Measurements from ENCODE around the gene LDOC1.
"Not testable (repeated sequence)": the region's sequence is repeated elsewhere in the genome, so short reads cannot be mapped to it uniquely, and the experiment has no call there.

LDOC1 gene

DNA sequence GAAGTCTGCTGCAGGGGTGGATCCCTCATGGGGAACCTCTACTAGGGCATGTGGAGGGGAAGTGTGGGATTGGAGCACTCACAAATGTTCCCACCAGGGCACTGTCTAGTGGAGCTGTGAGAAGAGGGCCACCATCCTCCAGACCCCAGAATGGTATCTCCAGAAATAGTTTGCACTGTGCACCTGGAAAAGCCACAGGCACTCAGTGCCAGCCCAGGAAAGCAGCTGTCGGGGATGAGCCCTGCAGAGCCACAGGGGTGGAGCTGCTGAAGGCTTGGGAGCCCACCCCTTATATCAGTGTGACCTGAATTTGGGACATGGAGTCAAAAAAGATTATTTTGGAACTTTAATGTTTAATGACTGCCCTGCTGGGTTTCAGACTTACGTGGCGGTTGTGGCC, 25.0 kb upstream of the LDOC1 start:
- TF ChIP-seq PPARA (CRISPR knock-in tag; IDR thresholded peaks at IDR 0.05; ENCODE audit: borderline replicate concordance) (no peak), ZFP3 (CRISPR knock-in tag; IDR thresholded peaks at IDR 0.05) (no peak), RARB (CRISPR knock-in tag; IDR thresholded peaks at IDR 0.05) (no peak), ISL1 (CRISPR knock-in tag; IDR thresholded peaks at IDR 0.05) (no peak), OSR1 (CRISPR knock-in tag; IDR thresholded peaks at IDR 0.05) (no peak), TOX (CRISPR knock-in tag; IDR thresholded peaks at IDR 0.05; ENCODE audit: borderline replicate concordance) (no peak), GLIS3 (CRISPR knock-in tag; IDR thresholded peaks at IDR 0.05) (no peak), ESRRG (CRISPR knock-in tag; IDR thresholded peaks at IDR 0.05) (no peak), CSDC2 (CRISPR knock-in tag; IDR thresholded peaks at IDR 0.05) (no peak), ZNF70 (CRISPR knock-in tag; IDR thresholded peaks at IDR 0.05) (no peak), ZNF8 (CRISPR knock-in tag; IDR thresholded peaks at IDR 0.05) (no peak)
- TF ChIP-seq, protein P1, sequence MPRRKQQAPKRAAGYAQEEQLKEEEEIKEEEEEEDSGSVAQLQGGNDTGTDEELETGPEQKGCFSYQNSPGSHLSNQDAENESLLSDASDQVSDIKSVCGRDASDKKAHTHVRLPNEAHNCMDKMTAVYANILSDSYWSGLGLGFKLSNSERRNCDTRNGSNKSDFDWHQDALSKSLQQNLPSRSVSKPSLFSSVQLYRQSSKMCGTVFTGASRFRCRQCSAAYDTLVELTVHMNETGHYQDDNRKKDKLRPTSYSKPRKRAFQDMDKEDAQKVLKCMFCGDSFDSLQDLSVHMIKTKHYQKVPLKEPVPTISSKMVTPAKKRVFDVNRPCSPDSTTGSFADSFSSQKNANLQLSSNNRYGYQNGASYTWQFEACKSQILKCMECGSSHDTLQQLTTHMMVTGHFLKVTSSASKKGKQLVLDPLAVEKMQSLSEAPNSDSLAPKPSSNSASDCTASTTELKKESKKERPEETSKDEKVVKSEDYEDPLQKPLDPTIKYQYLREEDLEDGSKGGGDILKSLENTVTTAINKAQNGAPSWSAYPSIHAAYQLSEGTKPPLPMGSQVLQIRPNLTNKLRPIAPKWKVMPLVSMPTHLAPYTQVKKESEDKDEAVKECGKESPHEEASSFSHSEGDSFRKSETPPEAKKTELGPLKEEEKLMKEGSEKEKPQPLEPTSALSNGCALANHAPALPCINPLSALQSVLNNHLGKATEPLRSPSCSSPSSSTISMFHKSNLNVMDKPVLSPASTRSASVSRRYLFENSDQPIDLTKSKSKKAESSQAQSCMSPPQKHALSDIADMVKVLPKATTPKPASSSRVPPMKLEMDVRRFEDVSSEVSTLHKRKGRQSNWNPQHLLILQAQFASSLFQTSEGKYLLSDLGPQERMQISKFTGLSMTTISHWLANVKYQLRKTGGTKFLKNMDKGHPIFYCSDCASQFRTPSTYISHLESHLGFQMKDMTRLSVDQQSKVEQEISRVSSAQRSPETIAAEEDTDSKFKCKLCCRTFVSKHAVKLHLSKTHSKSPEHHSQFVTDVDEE (CRISPR knock-in tag; IDR thresholded peaks at IDR 0.05): no peak
- TF ChIP-seq, protein P2, sequence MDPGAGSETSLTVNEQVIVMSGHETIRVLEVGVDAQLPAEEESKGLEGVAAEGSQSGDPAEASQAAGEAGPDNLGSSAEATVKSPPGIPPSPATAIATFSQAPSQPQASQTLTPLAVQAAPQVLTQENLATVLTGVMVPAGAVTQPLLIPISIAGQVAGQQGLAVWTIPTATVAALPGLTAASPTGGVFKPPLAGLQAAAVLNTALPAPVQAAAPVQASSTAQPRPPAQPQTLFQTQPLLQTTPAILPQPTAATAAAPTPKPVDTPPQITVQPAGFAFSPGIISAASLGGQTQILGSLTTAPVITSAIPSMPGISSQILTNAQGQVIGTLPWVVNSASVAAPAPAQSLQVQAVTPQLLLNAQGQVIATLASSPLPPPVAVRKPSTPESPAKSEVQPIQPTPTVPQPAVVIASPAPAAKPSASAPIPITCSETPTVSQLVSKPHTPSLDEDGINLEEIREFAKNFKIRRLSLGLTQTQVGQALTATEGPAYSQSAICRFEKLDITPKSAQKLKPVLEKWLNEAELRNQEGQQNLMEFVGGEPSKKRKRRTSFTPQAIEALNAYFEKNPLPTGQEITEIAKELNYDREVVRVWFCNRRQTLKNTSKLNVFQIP (CRISPR knock-in tag; IDR thresholded peaks at IDR 0.05; ENCODE audit: borderline replicate concordance, low read depth): no peak
- ATAC-seq: no peak

DNA sequence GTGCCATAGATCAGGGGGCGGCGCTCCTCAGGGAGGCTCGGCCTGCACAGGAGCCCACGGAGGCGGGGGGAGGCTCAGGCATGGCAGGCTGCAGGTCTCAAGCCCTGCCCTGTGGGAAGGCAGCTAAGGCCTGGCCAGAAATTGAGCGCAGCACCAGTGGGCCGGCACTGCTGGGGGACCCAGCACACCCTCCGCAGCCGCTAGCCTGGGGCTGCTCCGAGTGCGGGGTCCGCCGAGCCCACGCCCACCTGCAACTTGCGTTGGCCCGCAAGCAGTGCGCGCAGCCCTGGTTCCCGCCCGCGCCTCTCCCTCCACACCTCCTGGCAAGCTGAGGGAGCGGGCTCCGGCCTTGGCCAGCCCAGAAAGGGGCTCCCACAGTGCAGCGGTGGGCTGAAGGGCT, 11.6 kb upstream of the LDOC1 start:
- ATAC-seq: not testable (repeated sequence)

DNA sequence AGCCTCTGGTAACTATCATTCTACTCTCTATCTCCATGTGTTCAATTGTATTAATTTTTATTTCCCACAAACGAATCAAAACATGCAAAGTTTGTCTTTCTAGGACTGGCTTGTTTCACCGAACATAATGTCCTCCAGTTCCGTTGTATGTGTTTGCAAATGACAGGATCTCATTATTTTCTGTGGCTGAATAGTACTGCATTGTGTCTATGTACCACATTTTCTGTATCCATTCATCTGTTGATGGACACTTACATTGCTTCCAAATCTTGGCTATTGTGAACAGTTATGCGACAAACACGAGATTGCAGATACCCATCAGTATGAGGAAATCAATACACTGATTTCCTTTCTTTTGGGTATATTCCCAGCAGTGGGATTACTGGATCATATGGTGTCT, 8.4 kb upstream of the LDOC1 start:
- TF ChIP-seq SNAI2 (CRISPR knock-in tag; IDR thresholded peaks at IDR 0.05) (no peak), TOX (CRISPR knock-in tag; IDR thresholded peaks at IDR 0.05; ENCODE audit: borderline replicate concordance) (no peak), RARB (CRISPR knock-in tag; IDR thresholded peaks at IDR 0.05) (no peak), ISL1 (CRISPR knock-in tag; IDR thresholded peaks at IDR 0.05) (no peak), ZFP3 (CRISPR knock-in tag; IDR thresholded peaks at IDR 0.05) (no peak), ZNF565 (CRISPR knock-in tag; conservative IDR thresholded peaks at IDR 0.05; ENCODE audit: low read depth) (no peak), GLIS3 (CRISPR knock-in tag; IDR thresholded peaks at IDR 0.05) (no peak), TCF4 (CRISPR knock-in tag; IDR thresholded peaks at IDR 0.05; ENCODE audit: borderline replicate concordance) (no peak), CSDC2 (CRISPR knock-in tag; IDR thresholded peaks at IDR 0.05) (no peak), OSR1 (CRISPR knock-in tag; IDR thresholded peaks at IDR 0.05) (no peak), ZFP30 (CRISPR knock-in tag; IDR thresholded peaks at IDR 0.05) (no peak), ZC3H10 (CRISPR knock-in tag; IDR thresholded peaks at IDR 0.05) (no peak), ZNF8 (CRISPR knock-in tag; IDR thresholded peaks at IDR 0.05) (no peak), ESRRG (CRISPR knock-in tag; IDR thresholded peaks at IDR 0.05) (no peak), BACH2 (CRISPR knock-in tag; IDR thresholded peaks at IDR 0.05; ENCODE audit: borderline replicate concordance) (no peak)
- TF ChIP-seq, protein P3, sequence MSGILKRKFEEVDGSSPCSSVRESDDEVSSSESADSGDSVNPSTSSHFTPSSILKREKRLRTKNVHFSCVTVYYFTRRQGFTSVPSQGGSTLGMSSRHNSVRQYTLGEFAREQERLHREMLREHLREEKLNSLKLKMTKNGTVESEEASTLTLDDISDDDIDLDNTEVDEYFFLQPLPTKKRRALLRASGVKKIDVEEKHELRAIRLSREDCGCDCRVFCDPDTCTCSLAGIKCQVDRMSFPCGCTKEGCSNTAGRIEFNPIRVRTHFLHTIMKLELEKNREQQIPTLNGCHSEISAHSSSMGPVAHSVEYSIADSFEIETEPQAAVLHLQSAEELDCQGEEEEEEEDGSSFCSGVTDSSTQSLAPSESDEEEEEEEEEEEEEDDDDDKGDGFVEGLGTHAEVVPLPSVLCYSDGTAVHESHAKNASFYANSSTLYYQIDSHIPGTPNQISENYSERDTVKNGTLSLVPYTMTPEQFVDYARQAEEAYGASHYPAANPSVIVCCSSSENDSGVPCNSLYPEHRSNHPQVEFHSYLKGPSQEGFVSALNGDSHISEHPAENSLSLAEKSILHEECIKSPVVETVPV (CRISPR knock-in tag; IDR thresholded peaks at IDR 0.05): no peak
- TF ChIP-seq, protein P4, sequence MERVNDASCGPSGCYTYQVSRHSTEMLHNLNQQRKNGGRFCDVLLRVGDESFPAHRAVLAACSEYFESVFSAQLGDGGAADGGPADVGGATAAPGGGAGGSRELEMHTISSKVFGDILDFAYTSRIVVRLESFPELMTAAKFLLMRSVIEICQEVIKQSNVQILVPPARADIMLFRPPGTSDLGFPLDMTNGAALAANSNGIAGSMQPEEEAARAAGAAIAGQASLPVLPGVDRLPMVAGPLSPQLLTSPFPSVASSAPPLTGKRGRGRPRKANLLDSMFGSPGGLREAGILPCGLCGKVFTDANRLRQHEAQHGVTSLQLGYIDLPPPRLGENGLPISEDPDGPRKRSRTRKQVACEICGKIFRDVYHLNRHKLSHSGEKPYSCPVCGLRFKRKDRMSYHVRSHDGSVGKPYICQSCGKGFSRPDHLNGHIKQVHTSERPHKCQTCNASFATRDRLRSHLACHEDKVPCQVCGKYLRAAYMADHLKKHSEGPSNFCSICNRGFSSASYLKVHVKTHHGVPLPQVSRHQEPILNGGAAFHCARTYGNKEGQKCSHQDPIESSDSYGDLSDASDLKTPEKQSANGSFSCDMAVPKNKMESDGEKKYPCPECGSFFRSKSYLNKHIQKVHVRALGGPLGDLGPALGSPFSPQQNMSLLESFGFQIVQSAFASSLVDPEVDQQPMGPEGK (CRISPR knock-in tag; IDR thresholded peaks at IDR 0.05; ENCODE audit: borderline replicate concordance): no peak
- TF ChIP-seq, protein P1 (CRISPR knock-in tag; IDR thresholded peaks at IDR 0.05): no peak
- ATAC-seq: no peak
